Vein endothelial cell (primary cell): ENCODE data around the gene MIEN1. TPM values are rescaled to one million over a fixed set of nuclear protein-coding genes. Genes with fewer than 3 reads are reported as not detected.

ENCODE experiments used
- small RNA-seq: library from RNA; depleted of rRNA; stranded (forward); fragments of <200 nt; gene quantifications from one replicate; pipeline ENCODE3, GENCODE V24; 2012
- total RNA-seq: library from RNA; depleted of rRNA; stranded (reverse); fragments of >200 nt; gene quantifications from 2 replicates; pipeline ENCODE4 v1.2.3, GENCODE V29; 2012

MIEN1 gene
- 19.9 and 20.3 TPM in 2 replicates for total RNA-seq

DNA sequence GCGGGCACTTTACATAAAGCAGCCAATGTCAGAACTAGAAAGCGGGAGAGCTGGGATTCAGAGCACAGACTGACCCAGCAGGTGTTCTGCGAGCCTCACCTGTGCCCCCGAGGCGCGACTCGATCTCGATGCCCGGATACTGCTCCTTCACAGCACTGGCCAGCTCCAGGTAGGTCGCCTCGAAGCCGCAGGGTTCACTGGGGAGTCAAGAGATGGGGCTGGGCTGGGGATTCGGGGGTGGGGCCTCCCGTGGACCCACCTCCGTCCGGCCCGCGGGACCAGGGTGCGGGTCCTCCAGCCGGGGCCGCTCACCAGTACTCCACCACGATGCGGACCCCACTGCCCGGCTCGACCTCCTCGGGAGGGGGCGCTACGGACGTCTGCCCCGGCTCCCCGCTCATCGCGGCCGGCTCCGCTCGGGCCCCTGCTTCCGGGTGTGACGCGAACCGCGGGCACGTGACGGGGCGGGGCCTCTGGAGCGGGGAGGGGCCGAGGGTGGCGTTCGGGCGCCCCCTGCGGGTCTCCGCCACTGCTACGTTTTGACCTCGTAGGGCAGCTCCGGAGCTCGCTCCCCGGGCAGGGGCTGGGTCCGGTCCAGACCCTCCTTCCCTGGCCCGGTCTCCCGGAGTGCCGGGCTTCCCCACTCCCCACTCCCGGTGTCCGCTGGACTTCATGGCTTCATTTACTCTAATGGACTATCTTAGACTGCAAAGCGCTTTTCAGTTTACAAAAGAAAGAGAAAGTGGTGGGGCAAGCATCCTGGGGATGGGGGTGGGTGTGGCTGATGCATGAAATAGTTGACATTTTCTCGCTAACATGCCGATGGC, at the start of gene MIEN1:
TSS of gene MIEN1 (minus strand) at position 438 of the 827 bp plus-strand sequence. CDS start at position 401, 37 bp downstream.

DNA sequence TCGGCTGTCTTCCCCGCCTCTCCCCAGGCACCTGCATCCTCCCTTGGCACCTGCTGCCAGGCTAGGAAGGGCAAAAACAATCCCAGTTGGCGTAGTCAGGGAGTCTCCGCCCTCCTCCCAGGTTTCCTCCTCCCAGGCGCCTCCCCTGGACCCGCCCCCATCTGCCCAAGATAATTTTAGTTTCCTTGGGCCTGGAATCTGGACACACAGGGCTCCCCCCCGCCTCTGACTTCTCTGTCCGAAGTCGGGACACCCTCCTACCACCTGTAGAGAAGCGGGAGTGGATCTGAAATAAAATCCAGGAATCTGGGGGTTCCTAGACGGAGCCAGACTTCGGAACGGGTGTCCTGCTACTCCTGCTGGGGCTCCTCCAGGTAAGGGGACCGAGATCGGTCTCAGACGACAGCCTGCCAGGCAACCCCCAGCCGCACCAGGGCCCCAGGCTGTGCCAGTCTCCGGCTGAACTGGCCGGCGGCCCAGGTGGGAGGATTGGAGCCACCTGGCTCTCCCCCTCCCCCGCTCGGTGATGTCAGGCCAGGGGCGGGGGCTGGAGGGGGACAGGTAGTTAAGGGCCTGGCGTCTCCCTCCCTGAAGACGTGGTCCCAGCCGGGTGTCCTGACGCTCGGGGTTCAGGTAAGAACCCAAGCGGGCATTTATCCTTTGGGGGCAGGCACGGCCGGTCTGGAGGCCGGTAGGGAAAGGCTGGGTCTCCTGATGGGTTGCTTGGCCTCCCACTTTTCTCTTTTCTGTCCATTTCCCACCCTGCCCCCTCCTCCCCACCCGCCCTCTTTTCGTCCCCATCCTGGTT, 7.6 kb upstream of the MIEN1 start, which contains the start of gene GRB7:
TSS of gene GRB7 (plus strand) at position 179 of the 808 bp plus-strand sequence. CDS start 4,364 bp downstream, outside the sequence.

GRCh38 chr17:39699818-39700147, 30.5 kb downstream of the MIEN1 start, which contains the start of gene ERBB2:
TSS of gene ERBB2 (plus strand) at chr17:39700064. CDS start at chr17:39700239, 175 bp downstream.

DNA sequence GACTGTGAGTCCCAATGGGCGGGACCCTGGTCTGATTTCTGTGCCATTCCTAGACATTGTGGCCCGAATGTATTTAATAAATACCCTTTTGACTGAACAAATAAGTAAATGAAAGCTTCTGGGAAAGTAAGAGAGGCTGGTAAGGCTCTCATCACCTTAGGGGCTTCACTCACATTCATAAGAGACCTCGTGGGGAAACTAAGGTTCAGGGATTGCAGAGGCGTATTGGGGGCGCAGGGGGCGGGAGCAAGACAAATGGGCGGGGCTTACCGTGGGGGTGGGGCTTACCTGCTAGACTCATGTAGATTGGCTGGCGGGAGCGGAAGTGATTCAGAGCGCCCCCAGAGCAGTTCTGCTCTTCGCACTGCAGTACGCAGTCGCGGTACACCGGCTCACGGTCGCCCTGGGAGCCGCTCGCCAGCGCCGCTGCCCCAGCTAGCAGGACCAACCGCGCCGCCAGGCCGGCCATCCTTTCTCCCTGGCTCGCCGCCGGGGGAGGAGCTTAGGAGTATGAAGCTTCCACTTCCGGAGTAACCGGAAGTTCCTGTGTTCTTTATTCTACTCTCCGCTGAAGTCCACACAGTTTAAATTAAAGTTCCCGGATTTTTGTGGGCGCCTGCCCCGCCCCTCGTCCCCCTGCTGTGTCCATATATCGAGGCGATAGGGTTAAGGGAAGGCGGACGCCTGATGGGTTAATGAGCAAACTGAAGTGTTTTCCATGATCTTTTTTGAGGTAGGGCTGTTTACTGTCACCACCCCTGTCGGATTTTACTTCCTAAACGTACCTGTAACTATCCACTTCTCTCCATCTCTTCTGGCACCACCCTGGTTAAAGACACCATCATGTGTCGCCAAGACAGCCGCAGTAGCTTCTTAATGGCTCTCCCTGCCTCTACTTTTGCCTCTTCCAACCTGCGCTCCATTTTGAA, 42.5 kb downstream of the MIEN1 start, which contains the start of gene PGAP3:
TSS of gene PGAP3 (minus strand) at position 512 of the 929 bp plus-strand sequence. CDS start at position 469, 43 bp downstream.

Small RNAs within 50 kb of the gene (small RNA-seq; reads per million reads assigned to genes)
- not detected for gene MIR4728

Other genes with a start within 250 kb of the MIEN1 start
- gene NEUROD2, start 122.6 kb downstream of the MIEN1 start, total RNA-seq: not detected in 2 replicates
- gene PPP1R1B, start 103.6 kb downstream of the MIEN1 start, total RNA-seq: not detected in 2 replicates
- gene STARD3, start 93.4 kb downstream of the MIEN1 start, total RNA-seq: 31.7 and 45.7 TPM in 2 replicates
- 0.65 and 0.67 TPM in 2 replicates for gene TCAP, start 65.2 kb downstream of the MIEN1 start, total RNA-seq
- gene PNMT, start 62.1 kb downstream of the MIEN1 start, total RNA-seq: not detected in 2 replicates
- 3.6 and 4.9 TPM in 2 replicates for gene PGAP3, start 42.5 kb downstream of the MIEN1 start, total RNA-seq
- 2.8 and 5.6 TPM in 2 replicates for gene ERBB2, start 30.5 kb downstream of the MIEN1 start, total RNA-seq
- not detected in 2 replicates for gene GRB7, start 7.4 kb upstream of the MIEN1 start, total RNA-seq
- not detected in 2 replicates for gene IKZF3, start 133.8 kb upstream of the MIEN1 start, total RNA-seq
- gene ZPBP2, start 137.7 kb upstream of the MIEN1 start, total RNA-seq: not detected in 2 replicates
- 3.9 and 4.9 TPM in 2 replicates for gene GSDMB, start 188.1 kb upstream of the MIEN1 start, total RNA-seq
- 20.9 and 34.9 TPM in 2 replicates for gene ORMDL3, start 197.1 kb upstream of the MIEN1 start, total RNA-seq
- gene LRRC3C, start 197.2 kb upstream of the MIEN1 start, total RNA-seq: not detected in 2 replicates
- not detected in 2 replicates for gene GSDMA, start 232.5 kb upstream of the MIEN1 start, total RNA-seq